Ovary (tissue), 9 donors: ENCODE measurements around the gene SLC6A6. TPM values are rescaled to one million over a fixed set of nuclear protein-coding genes. Genes with fewer than 3 reads are reported as not detected.

Source experiments
- DNase-seq, 5 donors: peaks; one replicate each; pipeline ENCODE4 v3.0.0-alpha.2; 2019 to 2020
- H3K27ac ChIP-seq, 2 donors: fragments of 200-600 bp; one replicate each; pipeline versions ENCODE4 v1.5.1 to v1.8.0; 2019 to 2022
- H3K27me3 ChIP-seq: fragments of 200-600 bp; one replicate; pipeline ENCODE4 v1.8.0; 2022
- H3K36me3 ChIP-seq: fragments of 200-600 bp; sonication (generic); one replicate; pipeline ENCODE4 v1.5.1; 2019
- H3K4me1 ChIP-seq: one replicate; pipeline ENCODE4 v1.8.1; 2013; ENCODE audit warnings: mild to moderate bottlenecking, moderate library complexity; ENCODE audit not compliant: insufficient read depth
- H3K4me3 ChIP-seq: fragments of 200-600 bp; sonication (generic); one replicate; pipeline ENCODE4 v1.5.1; 2017
- H3K9me3 ChIP-seq, 2 donors: fragments of 200-600 bp in 1 of 2; sonication (generic) in 1 of 2; one replicate each; pipeline versions ENCODE4 v1.5.1 to v1.8.1; 2013 to 2019; ENCODE audit warnings: mild to moderate bottlenecking in 1 of 2, moderate library complexity in 1 of 2
- CTCF ChIP-seq, 3 donors: fragments of 450-650 bp in 2 of 3; fragments of 200-600 bp in 1 of 3; IDR thresholded peaks; one replicate each; pipeline versions ENCODE4 v1.5.1 to v1.8.0; 2016 to 2022; ENCODE audit warnings: antibody characterized with exemption in 3 of 3, mild to moderate bottlenecking in 1 of 3
- EP300 ChIP-seq: sonication (generic); formaldehyde crosslinking; IDR thresholded peaks from one replicate; pipeline ENCODE4 v1.6.1; 2017; ENCODE audit warnings: antibody characterized with exemption
- POLR2A ChIP-seq: fragments of 450-650 bp; IDR thresholded peaks from one replicate; pipeline ENCODE4 v1.6.1; 2017; ENCODE audit warnings: antibody characterized with exemption, mild to moderate bottlenecking, moderate library complexity
- WGBS, 3 donors: extraction: QIAGEN DNeasy Blood & Tissue Kit in 1 of 3; methylation state at CpG; one replicate each; pipeline versions ENCODE4 v1.1.5 to v1.1.7; 2013 to 2017; 5-methylcytosine and 5-hydroxymethylcytosine counted together
- intact Hi-C, 4 donors: fragments of 100-400 bp; cut with DNase I; formaldehyde crosslinking; loops; one replicate each; pipeline versions ENCODE4 v1.11.0 to v1.15.1; 2022 to 2023
- polyA plus RNA-seq, 2 donors: library from polyadenylated mRNA; stranded (reverse); fragments of 200-250 nt in 1 of 2; fragments of 350-450 nt in 1 of 2; fragmentation: Illumina TruSeq in 1 of 2; extraction: RNeasy Lipid Tissue Mini Kit (QIAGEN cat#74804) in 1 of 2; gene quantifications; one replicate each; pipeline ENCODE4 v1.2.3, GENCODE V29; 2013 to 2014
- total RNA-seq, 7 donors: library from RNA; depleted of rRNA in 2 of 7; stranded (reverse); fragments of >200 nt in 2 of 7; fragmentation: NEBNext Ultra II Directional in 3 of 7; extraction: Animal tissue kit (Norgen Biotek cat#: 25700) in 3 of 7; gene quantifications; one replicate each; pipeline versions ENCODE4 v1.1.0 to v1.2.4, GENCODE V29; 2016 to 2023
- donor health status: DM: no; HTN: no; CAD: no; lungs with moderate emphysema.
- donor health status: DM: no; HTN: no; CAD: no.
- donor health status: Bipolar disorder and iron deficiency.
- donor health status: DM: yes; HTN: yes; CAD: no.
- donor health status: DM: no; HTN: no; CAD: no.
- donor health status: DM: yes; HTN: yes; CAD: no.

SLC6A6 gene
- total and polyA plus RNA-seq, 9 donors = 32.5 to 141 (median 80.5) TPM

- intact Hi-C loops = no loop called here
- no peaks in the 10 kb centered on the region for H3K36me3 ChIP-seq
- no peak for TF ChIP-seq EP300
- no peak for TF ChIP-seq CTCF (IDR thresholded peaks at IDR 0.05)
- 90 to 93% (median 91%) methylated on average over 17 of the region's 17 CpGs for WGBS, 3 donors
- DNase-seq = peak in 3 of 5 donors; percentile 6 to 25 (median 13)
- no peak overlapping the region for H3K27ac ChIP-seq
- no peaks in the 10 kb centered on the region for H3K9me3 ChIP-seq
- H3K27me3 ChIP-seq = no peaks in the 10 kb centered on the region
- peaks cover 2% of the 10 kb centered on the region for H3K4me1 ChIP-seq
- no peak overlapping the region for H3K4me3 ChIP-seq
These were observed 92.0 kb downstream of the SLC6A6 start for GRCh38 chr3:14494279-14494972.

- TF ChIP-seq EP300 = no peak
- no peak for TF ChIP-seq POLR2A
- no peak for TF ChIP-seq CTCF (IDR thresholded peaks at IDR 0.05)
- 85 to 88% (median 86%) methylated on average over 5 of the region's 5 CpGs for WGBS, 3 donors
- no peak overlapping the region for H3K27ac ChIP-seq
- H3K27me3 ChIP-seq = no peaks in the 10 kb centered on the region
- H3K9me3 ChIP-seq = no peaks in the 10 kb centered on the region
- intact Hi-C loops = no loop called here
- H3K36me3 ChIP-seq = no peaks in the 10 kb centered on the region
- H3K4me1 ChIP-seq = no peaks in the 10 kb centered on the region
- no peak overlapping the region for H3K4me3 ChIP-seq
- peak in 1 of 5 donors; percentile 19 for DNase-seq
These were observed 92.5 kb downstream of the SLC6A6 start for GRCh38 chr3:14494973-14495300.

GRCh38 chr3:14496351-14496750 lies 93.9 kb downstream of the SLC6A6 start:
- Histone ChIP-seq H3K4me3 (no peak overlapping the region), H3K27ac (no peak overlapping the region), H3K36me3 (no peaks in the 10 kb centered on the region), H3K27me3 (no peaks in the 10 kb centered on the region), H3K4me1 (no peaks in the 10 kb centered on the region), H3K9me3 (no peaks in the 10 kb centered on the region)
- peak in 3 of 5 donors; percentile 8 to 17 (median 13) for DNase-seq
- TF ChIP-seq POLR2A (no peak), EP300 (no peak), CTCF (IDR thresholded peaks at IDR 0.05) (no peak)
- intact Hi-C loops = no loop called here
- WGBS, 3 donors = 91 to 95% (median 93%) methylated on average over 9 of the region's 9 CpGs

- peak in 3 of 5 donors; percentile 11 to 28 (median 17) for DNase-seq
- Histone ChIP-seq H3K36me3 (no peaks in the 10 kb centered on the region), H3K4me1 (no peaks in the 10 kb centered on the region), H3K27me3 (no peaks in the 10 kb centered on the region), H3K9me3 (no peaks in the 10 kb centered on the region), H3K27ac (no peak overlapping the region), H3K4me3 (no peak overlapping the region)
- 43 to 57% (median 50%) methylated on average over 10 of the region's 10 CpGs for WGBS, 3 donors
- TF ChIP-seq EP300 = no peak
- TF ChIP-seq POLR2A = no peak
- no peak for TF ChIP-seq CTCF (IDR thresholded peaks at IDR 0.05)
- intact Hi-C loops = no loop called here
These were observed 94.9 kb downstream of the SLC6A6 start for GRCh38 chr3:14497321-14497720.
